Activated CD8-positive, alpha-beta memory T cell treated with anti-CD3 and anti-CD28 coated beads, Interleukin-2, amount 50 U/mL, for 24 hours (primary cell): ENCODE data around the gene POU4F3.
"Not testable (repeated sequence)": the region's sequence is repeated elsewhere in the genome, so short reads cannot be mapped to it uniquely, and the experiment has no call there.

Source experiments
- DNase-seq: peaks from one replicate; pipeline ENCODE4 v3.0.0-alpha.2; 2020; ENCODE audit errors: extremely low read depth

POU4F3 gene

GRCh38 chr5:146338774-146339714, at the start of gene POU4F3:
Gene POU4F3 (plus strand): TSS chr5:146338839. CDS start chr5:146339113, 274 bp downstream.
- DNase-seq = no peak

GRCh38 chr5:146290318-146290717, 48.3 kb upstream of the POU4F3 start:
- DNase-seq = no peak

GRCh38 chr5:146291421-146292074, 47.1 kb upstream of the POU4F3 start:
- DNase-seq = no peak

GRCh38 chr5:146296245-146296644, 42.4 kb upstream of the POU4F3 start:
- DNase-seq = no peak

DNA sequence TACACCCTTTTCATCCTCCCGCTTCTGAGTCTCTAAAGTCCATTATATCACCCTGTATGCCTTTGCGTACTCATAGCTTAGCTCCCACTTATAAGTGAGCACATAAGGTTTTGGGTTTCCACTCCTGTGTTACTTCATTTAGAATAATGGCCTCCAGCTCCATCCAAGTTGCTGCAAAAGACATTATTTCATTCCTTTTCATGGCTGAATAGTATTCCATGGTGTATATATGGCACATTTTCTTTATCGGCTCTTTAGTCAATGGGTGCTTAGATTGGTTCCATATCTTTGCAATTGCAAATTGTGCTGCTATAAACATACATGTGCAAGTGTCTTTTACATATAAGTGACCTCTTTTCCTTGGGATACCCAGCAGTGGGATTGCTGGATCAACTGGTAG, 39.7 kb upstream of the POU4F3 start:
- not testable (repeated sequence) for DNase-seq

GRCh38 chr5:146301626-146302025, 37.0 kb upstream of the POU4F3 start:
- DNase-seq = no peak

- no peak for DNase-seq
Observed at GRCh38 chr5:146302406-146302805, 36.2 kb upstream of the POU4F3 start.

DNA sequence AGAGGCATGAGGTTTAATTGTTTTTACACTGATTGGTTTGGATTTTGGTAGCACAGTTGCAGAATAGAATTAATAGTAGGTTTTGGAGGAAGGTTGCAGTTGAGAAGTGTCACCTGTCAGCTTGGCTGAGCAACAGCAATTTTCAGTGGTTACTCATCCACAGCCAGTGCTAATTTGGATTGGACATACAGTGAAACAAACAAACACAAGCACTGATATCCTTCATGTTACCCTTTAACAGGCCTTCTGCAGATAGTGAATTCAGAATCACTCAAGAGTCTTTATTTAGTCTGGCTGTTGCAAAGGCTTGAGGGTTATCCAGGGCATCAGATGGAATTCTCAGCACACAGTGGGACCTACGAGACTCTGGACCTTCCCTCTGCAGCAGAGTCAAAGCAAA, 31.8 kb upstream of the POU4F3 start:
- no peak for DNase-seq

GRCh38 chr5:146307796-146308195, 30.8 kb upstream of the POU4F3 start:
- DNase-seq = no peak

- no peak for DNase-seq
Observed at GRCh38 chr5:146310540-146310939, 28.1 kb upstream of the POU4F3 start.

DNA sequence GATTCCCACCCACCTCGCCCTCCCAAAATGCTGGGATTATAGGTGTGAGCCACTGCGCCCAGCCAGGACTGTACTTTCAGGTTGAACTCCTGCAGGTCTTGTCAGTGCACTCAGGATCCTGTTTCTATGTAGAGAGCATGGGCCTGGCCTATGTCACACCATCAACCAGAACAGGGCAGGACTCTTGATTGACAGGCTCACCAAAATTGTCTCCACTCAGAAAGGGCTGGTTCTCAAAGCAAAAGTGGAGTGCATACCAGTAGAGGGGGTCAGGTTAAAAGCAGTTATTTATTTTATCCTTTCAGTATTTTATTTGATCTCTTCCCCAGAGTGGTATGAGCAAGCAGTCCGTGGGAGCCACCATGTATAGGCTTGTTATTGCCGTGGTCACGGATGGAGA, 27.4 kb upstream of the POU4F3 start:
- no peak for DNase-seq

DNA sequence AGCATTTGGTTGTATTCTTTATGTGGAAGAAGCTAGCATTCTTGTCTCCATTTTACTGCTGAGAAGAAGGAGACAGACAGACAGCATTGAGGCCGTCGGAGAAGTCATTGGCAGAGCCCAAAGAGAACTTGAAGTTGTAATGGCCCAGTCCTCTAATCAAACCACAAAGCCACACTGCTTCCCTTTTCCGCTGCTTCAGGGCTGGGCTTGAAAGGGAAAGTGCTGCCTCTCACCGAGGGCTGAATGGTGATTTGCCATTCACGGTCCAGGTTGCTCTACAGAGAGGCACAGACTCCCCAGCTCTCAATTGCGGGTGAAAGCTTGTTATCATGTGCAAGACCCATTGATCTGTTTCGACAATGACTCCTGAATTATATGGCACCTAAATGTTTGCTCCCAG, 25.6 kb upstream of the POU4F3 start:
- DNase-seq = no peak

DNA sequence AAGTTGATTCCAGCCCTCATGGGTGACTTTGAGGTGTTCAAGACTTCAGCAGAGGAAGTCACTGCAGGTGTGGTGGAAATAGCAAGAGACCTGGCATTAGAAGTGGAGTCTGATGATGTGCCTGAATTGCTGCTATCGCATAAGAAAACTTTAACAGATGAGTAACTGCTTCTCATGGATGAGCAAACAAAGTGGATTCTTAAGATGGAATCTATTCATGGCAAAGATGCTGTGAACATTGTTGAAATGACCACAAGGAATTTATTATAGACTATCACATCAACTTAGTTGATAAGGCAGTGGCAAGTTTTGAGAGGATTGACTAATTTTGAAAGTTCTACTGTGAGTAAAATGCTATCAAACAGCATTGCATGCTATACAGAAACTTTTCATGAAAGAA, 17.1 kb upstream of the POU4F3 start:
- DNase-seq = no peak

DNA sequence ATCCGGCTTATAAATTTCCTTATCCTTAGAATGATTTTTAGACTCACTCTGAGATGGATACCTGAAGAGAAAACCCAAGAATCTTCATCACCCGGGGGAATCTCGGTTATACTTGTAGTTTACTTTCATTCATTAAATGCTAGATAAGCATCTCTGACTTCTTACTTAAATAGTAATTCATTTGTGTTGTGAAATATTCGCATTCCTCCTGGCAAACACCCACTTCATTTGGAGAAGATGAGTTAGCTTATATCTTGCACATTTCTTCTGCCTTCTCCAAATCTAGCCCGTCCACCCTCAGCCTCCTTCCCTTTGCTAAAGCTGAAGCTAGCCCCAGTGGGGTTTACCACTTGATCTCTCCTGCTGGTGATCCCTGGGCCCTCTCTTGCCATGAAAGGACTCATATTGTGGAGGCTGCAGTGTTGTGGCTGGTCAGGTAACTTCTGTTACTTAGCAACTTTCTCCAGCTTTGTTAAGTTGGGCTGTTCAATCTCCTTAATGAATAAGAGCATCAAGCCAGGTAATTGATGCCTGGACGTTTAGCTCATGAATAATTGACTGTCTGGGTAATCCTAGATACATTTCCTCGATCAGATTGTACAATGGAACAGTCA, 11.3 kb upstream of the POU4F3 start:
- DNase-seq = no peak

- DNase-seq = no peak
Observed at GRCh38 chr5:146327989-146328388, 10.7 kb upstream of the POU4F3 start.

DNA sequence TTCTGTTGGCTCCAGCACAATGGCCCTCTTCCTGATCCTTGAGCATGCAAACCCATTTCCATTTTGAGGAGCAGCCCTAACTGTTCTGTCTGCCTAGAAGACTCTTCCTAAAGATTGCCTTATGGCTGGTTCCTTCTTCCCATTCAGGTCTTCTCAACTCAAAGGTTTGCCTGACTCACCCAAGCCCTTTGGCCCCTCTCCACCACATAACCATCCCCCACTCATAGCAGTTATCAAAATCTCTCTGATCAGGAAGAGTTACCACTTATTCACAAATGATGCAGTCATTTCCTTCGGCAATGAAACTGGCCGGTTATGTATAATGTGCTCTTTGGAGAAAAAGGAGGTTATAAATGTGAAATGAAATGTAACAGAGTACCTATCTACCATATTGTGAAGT, 8.9 kb upstream of the POU4F3 start:
- DNase-seq = no peak

GRCh38 chr5:146331423-146331822, 7.2 kb upstream of the POU4F3 start:
- no peak for DNase-seq

DNA sequence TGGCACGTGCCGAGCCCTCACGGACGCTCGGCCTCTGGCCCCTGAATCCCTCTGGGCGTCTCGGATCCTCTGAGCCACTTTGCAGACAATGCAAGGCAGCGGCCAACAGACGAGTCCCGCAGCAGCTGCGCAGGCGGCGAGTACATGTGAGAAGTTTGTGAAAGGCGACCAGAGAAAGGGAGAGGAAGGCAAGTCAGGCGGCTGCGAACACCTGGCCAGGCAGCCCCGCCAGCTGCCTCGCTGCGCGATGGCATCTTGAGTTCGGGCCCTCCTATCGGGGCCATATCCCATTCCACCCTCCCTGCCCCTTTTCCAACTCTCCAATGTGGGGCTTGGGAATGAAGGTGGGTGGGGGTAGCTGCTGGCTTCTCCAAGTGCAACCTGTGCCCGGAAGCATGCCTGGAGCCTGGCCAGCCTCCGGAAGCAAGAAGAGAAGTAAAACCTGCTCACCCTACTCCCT, 4.5 kb upstream of the POU4F3 start:
- no peak for DNase-seq

GRCh38 chr5:146336197-146336596, 2.4 kb upstream of the POU4F3 start:
- DNase-seq = no peak

GRCh38 chr5:146337264-146337904, 1.3 kb upstream of the POU4F3 start:
- no peak for DNase-seq

- DNase-seq = no peak
Observed at GRCh38 chr5:146337928-146338327, 711 bp upstream of the POU4F3 start.

DNA sequence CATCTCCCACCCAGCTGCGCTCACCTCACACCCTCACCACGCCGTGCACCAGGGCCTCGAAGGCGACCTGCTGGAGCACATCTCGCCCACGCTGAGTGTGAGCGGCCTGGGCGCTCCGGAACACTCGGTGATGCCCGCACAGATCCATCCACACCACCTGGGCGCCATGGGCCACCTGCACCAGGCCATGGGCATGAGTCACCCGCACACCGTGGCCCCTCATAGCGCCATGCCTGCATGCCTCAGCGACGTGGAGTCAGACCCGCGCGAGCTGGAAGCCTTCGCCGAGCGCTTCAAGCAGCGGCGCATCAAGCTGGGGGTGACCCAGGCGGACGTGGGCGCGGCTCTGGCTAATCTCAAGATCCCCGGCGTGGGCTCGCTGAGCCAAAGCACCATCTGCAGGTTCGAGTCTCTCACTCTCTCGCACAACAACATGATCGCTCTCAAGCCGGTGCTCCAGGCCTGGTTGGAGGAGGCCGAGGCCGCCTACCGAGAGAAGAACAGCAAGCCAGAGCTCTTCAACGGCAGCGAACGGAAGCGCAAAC, 1.1 kb downstream of the POU4F3 start:
- DNase-seq = no peak
